GM19099 (cell line): ENCODE results near the gene CACNA2D3.

Experiments
- POLR2A ChIP-seq: IDR thresholded peaks from 3 replicates; pipeline ENCODE4 v1.6.1; 2011; ENCODE audit warnings: low read depth; ENCODE audit not compliant: insufficient read length; ENCODE audit errors: extremely low read depth

The CACNA2D3 gene

DNA sequence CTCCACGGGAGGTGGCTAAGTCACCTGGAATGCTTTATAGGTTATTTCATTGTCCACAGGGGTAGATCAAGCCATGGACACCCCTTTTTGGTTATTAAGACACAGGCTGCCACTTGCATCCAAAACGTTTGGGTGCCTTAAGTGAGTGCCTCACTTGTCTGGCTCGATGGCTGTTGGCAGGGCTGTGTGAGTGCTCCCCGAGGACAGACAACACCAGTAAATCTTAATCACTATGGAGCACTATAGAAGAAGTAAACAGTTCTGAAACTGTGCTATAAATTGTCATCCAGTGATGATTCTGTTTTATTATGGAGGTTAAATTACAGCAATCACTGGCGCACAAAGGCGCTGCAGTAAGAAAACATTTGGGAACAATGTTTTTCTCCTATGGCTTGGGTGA lies 215.5 kb downstream of the CACNA2D3 start:
- TF ChIP-seq POLR2A = no peak

DNA sequence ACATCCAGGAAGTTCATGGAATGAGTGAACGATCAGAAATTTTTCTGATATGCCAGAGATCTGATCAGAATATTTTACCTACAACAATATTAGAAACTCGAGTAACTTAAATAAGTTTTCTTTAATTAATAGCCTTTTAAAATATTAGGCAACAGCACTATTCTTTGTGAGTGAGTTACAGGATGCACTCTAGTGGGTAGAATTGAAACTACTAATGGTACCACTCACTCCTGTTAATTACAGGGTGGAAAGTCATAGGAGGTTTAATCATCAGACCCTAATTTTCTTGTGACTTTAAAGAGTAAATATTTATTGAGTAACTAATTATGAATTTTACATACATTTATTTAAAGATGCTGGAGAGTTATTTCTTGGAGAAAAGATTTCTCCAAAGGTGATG lies 217.3 kb downstream of the CACNA2D3 start:
- TF ChIP-seq POLR2A = no peak

DNA sequence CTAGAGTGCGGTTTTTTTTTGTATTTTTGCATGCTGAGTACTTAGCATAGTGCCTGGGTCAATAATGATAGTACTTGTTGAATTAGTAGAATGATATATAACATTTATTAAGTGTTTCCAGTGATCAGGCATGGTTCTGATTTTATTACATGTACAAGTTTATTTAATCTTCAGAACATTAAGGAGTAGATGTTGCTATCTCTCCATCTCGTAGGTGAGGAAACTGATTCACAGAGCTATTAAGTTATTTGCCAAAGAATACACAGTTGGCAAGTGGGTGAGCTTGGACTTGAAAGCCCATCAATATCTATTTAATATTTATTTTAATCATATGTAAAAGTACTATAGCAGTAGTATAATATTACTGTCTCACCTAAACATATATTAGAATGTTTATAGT lies 219.5 kb downstream of the CACNA2D3 start:
- no peak for TF ChIP-seq POLR2A

DNA sequence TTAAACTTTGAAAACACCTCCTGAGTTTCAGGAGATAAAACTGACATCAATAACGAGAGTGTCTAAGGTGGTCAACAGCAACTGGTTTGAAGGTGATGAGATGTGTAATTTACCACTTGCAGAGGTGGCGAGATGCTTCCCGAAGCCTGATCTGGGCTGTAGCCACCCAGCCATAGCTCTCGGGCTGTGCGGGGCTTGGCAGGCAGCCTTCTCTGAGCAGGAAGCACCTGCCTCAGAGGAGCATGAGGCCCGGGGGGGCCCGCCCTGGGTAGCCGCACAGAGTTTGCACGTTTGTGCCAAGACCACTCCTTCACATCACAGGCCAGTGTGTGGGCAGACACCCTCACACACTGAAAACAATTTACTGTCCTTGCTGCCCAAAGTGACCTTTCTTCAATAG lies 220.3 kb downstream of the CACNA2D3 start:
- no peak for TF ChIP-seq POLR2A

DNA sequence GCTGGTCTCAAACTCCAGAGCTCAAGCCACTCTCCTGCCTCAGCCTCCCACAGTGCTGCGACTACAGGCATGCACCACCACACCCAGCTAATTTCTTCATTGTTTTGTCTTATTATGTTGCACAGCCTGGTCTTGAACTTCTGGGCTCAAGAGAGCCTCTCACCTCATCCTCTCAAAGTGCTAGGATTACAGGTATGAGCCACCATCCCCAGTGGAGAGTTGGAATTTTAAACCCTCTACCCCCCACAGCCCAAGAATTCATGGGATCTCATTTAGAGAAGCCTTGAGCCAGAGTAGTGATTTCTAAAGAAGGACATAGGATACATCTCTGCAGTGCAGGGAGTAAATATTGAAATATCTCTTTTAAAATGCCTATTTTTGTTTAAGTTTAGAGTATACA lies 221.1 kb downstream of the CACNA2D3 start:
- no peak for TF ChIP-seq POLR2A

DNA sequence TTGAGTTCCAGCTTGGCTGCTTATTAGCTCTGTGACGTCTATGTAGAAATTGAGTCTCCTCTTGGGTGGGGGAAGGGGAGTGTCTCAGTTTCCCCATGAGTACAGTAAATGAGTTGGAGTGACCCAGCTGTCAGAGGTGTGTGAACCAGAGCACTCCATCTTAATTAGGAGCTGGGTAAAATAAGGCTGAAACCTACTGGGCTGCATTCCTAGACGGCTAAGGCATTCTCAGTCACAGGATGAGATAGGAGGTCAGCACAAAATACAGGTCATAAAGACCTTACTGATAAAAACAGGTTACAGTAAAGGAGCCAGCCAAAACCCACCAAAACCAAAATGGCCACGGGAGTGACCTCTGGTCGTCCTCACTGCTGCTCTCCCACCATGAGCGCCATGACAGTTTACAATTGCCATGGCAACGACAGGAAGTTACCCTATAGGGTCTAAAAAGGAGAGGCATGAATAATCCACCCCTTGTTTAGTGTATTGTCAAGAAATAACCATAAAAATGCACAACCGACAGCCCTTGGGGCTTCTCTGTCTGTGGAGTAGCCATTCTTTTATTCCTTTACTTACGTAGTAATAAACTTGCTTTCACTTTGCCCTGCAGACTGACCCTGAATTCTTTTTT lies 222.4 kb downstream of the CACNA2D3 start:
- TF ChIP-seq POLR2A = no peak

DNA sequence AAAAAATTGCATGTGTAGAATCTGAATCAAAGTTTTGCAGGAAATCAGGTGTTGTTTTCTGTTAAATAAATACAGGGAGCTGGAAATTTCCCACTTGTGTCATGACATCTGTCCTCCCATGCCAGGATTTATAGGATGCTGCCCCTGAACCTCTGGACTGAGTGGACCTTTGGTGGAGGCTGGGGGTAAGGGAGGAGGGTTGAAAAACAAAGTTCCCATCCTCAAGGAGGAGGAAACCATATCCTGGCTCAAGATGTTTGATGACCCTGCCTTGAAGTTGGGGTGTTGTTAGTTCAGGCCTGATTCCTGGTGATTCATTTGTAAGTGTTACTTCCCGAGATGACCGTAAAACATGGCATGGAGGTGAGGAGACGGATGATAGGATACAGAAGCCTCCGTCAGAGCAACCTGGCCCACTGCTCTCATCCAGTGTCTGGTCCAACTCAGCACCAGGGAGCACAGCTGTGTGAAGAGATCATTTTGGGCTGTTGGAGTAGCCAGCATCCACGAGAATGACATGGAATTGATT lies 223.6 kb downstream of the CACNA2D3 start:
- no peak for TF ChIP-seq POLR2A

DNA sequence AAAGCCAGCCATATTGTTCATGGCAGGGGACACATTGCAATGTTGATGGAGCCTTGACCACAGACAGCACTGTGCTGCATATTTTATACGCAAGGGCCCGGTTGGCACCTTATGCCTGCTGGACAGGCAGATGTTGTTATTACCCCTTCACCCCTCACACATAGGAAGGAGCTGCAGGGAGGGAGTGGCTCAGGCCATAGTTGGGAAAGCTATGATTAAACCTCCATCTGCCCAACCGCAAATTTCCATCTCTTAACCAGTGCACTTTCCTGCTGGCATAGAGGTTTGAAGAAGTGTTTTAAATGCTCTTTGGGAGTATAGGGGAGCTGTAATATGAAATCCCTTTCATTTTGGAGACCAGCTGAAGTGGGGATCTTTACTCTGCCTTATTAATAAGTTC lies 224.7 kb downstream of the CACNA2D3 start:
- no peak for TF ChIP-seq POLR2A

DNA sequence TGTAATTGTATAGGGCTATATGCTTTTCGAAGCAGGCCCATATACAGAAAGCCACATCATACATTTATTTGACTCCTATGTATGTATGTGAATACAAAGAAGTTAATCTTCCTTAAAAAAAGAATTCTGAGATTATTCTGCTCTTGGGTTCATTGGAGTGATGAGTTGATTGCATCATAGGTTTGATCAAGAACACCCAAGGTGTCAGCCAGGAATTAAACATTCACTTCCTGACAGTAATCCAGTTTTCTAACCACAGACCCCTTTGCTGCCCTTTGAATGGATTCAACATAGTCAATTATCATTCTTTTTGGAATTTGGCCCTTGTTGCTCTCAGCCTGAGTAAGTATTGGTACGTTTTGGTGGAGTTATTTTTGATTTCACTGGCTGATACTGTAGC lies 225.6 kb downstream of the CACNA2D3 start:
- no peak for TF ChIP-seq POLR2A

DNA sequence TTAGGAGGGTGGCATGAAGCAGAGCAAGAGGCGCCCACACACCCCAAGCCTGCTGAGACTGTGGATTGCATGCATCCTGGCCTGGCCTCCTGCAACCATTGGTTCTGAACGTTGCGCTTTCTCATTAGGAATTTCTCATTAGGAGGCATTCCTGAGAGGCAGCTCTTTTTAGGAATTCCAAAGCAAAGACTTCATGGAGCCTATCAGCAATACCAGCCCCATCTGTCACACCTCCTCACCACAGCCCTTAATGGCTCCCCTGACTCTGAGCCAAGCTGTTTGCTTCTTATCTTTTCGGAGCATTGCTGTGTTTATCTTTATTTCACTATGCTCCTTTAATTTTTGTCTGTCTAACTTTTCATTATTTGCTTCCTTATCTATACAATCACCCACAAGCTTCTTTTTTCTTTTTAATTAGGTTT lies 226.9 kb downstream of the CACNA2D3 start:
- no peak for TF ChIP-seq POLR2A

DNA sequence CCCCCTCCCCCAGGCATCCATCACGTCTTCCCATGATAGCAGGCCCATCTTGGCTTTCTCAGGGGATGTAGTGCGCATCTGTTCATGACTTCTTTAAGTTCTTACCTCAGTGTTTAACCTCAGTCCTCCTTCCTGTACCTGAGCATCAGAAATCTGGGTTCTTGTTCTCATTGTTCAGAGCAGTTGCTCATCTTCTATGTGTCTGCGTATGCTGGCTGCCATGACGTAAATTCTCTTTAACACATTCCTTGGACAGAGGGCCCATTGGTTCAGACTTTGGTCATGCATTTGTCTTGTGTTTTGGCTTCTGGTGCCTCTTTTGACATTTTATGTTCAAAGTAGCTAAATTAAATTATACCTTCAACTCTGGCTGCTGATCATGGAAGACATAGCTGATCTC lies 227.3 kb downstream of the CACNA2D3 start:
- TF ChIP-seq POLR2A = no peak

DNA sequence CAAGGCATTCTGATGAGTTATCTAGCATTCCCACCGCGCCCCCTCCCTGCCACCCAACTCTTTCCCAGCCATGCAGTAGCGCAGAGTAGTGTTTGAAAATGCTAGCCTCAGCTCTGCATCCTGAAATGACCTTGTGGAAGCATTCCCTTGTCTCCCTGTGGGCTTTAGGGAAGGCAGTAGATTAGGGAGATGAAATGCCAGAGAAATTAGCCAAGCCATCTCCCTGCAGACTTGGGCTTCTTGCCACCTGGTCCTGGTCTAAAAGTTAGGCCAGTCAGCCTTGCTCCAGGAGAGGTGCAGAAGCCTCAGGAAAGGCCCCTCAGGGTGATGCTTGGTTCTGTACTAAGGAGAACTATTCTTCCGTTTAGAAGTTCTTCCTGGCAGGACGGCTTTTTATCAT lies 231.2 kb downstream of the CACNA2D3 start:
- TF ChIP-seq POLR2A = no peak

DNA sequence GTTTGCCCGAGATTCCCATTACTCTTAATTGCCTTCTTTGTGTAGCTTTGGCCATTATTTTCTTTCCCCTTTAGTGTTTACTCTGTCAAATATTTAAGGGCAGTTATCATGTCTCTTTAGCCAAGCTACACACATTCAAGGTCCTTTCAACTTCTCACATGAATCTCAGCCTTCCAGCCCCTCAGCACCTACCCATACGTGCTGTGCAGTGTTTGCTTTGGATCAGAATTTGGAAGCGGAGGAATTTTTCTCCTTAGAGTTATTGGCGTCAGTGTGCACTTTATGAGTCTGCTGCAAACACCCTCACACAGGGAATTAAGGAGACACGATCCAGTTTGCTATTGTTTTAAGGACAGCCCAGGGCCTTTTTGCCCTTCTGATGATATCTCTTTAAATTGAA lies 231.6 kb downstream of the CACNA2D3 start:
- no peak for TF ChIP-seq POLR2A

DNA sequence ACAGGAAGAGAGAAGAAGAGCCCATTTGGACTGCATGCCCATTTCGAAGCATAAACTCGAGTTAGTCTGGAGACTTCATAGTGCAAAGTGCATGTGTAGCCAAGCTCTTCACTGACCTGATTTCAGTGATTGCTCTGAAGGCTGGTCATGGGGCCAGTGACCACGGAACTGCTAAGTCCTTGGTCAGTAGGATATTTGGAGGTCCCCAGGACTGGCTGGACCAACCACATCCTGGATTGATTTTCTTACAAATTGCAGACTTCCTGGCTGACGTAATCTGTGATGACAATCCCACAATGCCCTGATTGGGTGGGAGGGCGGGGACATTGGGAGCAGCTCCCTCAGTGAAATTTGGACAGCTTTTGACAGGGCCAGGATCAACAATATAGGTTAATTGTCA lies 233.4 kb downstream of the CACNA2D3 start:
- no peak for TF ChIP-seq POLR2A

DNA sequence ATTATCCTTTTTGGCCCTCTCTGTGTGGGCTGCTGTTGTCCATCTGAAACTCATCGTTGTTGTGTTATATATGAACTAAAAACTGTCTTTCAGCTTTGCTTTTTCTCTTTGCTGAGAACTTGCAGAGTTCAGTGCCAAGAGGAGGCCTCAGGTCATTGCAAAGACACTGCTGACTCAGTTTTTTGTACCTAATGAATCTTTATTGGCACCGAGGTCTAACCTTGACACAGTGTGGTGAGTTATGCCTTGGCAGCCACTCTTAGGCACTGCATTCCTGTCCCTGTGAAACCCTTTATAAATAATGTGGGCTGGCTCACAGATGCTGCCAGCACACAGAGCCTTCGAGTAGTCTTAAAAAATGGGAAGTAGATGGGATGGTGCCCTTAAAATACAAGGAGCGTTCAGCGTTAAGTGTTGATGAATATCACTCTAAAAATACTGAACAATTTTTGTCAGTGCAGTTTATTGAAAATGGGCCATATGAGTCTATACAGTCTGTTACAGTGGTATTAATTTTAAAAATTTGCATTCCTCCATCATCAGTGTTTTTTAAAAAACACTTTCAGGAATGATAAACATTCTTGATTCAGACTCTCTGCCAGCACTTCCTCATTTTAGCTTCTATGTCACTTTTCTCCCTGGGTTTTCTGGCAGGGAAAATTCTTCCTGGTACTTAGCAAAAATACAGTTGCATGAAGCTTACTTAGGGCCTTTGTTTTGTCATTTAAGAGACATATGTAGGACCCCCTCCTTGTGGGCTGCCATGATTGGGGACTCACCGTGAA lies 234.1 kb downstream of the CACNA2D3 start:
- TF ChIP-seq POLR2A = no peak

DNA sequence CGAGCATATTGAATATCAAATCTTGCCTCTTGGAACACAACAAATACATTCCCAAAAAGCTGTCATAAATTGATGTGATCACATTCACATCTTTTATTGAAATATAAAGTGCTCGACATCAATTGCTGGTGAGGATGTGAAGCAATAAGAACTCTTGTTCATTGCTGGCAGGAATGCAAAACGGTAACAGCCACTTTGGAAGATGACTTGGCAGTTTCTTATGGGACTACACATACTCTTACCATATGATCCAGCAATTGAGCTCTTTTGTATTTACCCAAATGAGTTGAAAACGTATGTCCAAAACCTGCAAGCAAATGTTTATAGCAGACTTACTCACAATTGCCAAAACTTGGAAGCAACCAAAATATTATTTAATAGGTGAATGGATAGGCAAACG lies 234.9 kb downstream of the CACNA2D3 start:
- no peak for TF ChIP-seq POLR2A
